ENCODE measurements around the gene DNAI4. TPM values are rescaled to one million over a fixed set of nuclear protein-coding genes. Genes with fewer than 3 reads are reported as not detected.

DNAI4 gene
- total and polyA plus RNA-seq, 2 of the 4 experiments (the other 2 are of a cell fraction), result 0.63 to 1.6 TPM

DNA sequence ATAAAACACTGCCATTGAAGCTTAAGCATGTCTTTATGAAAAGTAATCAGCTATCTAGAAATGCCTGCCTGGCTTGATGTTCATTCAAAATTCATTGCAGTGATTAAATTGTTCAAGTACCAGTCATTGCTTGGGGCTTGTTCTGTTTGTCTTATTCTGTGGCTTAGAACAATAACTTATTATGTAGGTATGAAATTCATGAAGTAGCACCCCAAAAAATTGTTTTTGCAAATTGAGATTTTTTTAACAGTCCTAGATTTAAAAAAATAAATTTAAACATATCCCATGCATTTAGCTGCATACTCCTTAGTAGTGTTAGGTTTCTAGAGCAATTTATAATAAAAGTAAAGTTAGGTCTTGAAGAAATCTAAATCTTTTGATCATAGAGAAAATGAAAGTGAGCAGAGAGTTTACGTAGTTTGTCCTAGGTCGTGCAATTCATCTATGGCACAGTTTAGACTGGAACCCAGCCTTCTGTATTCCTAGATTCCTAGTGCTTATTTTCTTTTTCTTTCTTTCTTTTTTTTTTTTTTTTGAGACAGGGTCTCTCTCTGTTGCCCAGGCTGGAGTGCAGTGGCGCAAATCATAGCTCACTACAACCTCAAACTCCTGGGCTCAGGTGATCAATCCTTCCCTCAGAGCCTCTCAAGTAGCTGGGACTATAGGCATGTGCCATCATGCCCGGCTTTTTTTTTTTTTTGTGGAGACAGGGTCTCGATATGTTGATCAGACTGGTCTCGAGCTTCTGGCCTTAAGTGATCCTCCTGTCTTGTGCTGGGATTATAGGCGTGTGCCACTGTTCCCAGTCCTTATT lies 9.4 kb upstream of the DNAI4 start:
- no peak overlapping the region for H2BK15ac ChIP-seq (ENCODE audit: low read depth, low read length)
- H2BK20ac ChIP-seq (ENCODE audit: low read depth, low read length), result no peak overlapping the region
- ATAC-seq (ENCODE audit: low read depth) (no peak), DNase-seq (no peak)
- intact Hi-C loops (cut with micrococcal nuclease), result loop anchor here (5.0 to 10.0 kb wide), 2 partner anchors 33 to 1089 kb away; no protein-coding TSS in a partner anchor
- no peak overlapping the region for H3K4ac ChIP-seq (ENCODE audit: low read depth, low read length)
- H3K23ac ChIP-seq (ENCODE audit: low read depth, low read length), result no peak overlapping the region; the same call in 1 of the 2 replicates
- no peak overlapping the region for H3K56ac ChIP-seq (ENCODE audit: extremely low read depth, insufficient read depth, low read length)
- no peaks in the 10 kb centered on the region for H3K27me3 ChIP-seq (ENCODE audit: control insufficient read depth, insufficient read depth, low read length)
- dilution Hi-C loops (cut with HindIII; ENCODE audit: low sequenced_read_pairs, unreplicated experiment), result no loop called here
- 67% methylated on average over 2 of the region's 7 CpGs; no CpG with 5 or more reads in 1 of the 2 experiments for WGBS, 2 experiments (ENCODE audit: extremely low coverage in 2 of 2, insufficient read length in 1 of 2)
- H3K4me1 ChIP-seq (ENCODE audit: control insufficient read depth, insufficient read depth, low read length), result peaks cover 3% of the 10 kb centered on the region; the same call in 1 of the 2 replicates
- ChIA-PET POLR2A (ENCODE audit: unreplicated experiment) (no interaction called here), CTCF (no interaction called here)
- H3K18ac ChIP-seq (ENCODE audit: low read depth, low read length), result no peak overlapping the region
- H3K36me3 ChIP-seq (ENCODE audit: control insufficient read depth, insufficient read depth, low read length), result no peaks in the 10 kb centered on the region
- no peak overlapping the region for H2BK5ac ChIP-seq (ENCODE audit: low read depth, low read length, poor library complexity, severe bottlenecking)
- H2AK9ac ChIP-seq (replicated peaks; ENCODE audit: low read depth, low read length, poor library complexity), result no peak overlapping the region
- H2AFZ ChIP-seq (replicated peaks; ENCODE audit: low read length, poor library complexity), result no peak overlapping the region
- no peaks in the 10 kb centered on the region; the same call in none of the 2 replicates for H3K9me1 ChIP-seq (ENCODE audit: insufficient read depth, low read length)
- in situ Hi-C loops (cut with MboI; ENCODE audit: low sequenced_read_pairs), result loop anchor here (25.0 kb wide), 2 partner anchors 397 to 1122 kb away; partner anchors contain the start of gene SGIP1
- H3K27ac ChIP-seq (ENCODE audit: insufficient read depth, low read length), result no peak overlapping the region; the same call in 1 of the 2 replicates
- no peak overlapping the region for H3K9ac ChIP-seq (ENCODE audit: low read depth, low read length)
- H3K9me3 ChIP-seq (ENCODE audit: control insufficient read depth, insufficient read depth, low read length), result no peaks in the 10 kb centered on the region
- H3K4me3 ChIP-seq (ENCODE audit: insufficient read depth, low read depth, low read length), result no peak overlapping the region
- H3K14ac ChIP-seq (replicated peaks; ENCODE audit: low read depth, low read length), result 0 out of 2 replicates have a peak overlapping the region, but pooled peaks have one; percentile 6
- H2AK5ac ChIP-seq (ENCODE audit: low read depth, low read length), result no peak overlapping the region
- peak overlapping the region; percentile 60 for H3K4me2 ChIP-seq (ENCODE audit: low read depth, low read length)
- H4K8ac ChIP-seq (ENCODE audit: low read depth in 2 of 2, low read length in 2 of 2), result no peak overlapping the region
- no peak overlapping the region for H4K91ac ChIP-seq (ENCODE audit: insufficient read depth, low read depth, low read length)
- peaks cover 46% of the 10 kb centered on the region for H4K20me1 ChIP-seq (ENCODE audit: insufficient read depth, low read length)
- H2BK120ac ChIP-seq (ENCODE audit: low read depth, low read length), result no peak overlapping the region
- no peak overlapping the region for H4K5ac ChIP-seq (ENCODE audit: low read depth, low read length)
- H3K79me1 ChIP-seq (ENCODE audit: low read depth in 1 of 2, low read length in 2 of 2), result peaks cover 0 to 44% of the 10 kb centered on the region in 2 experiments; a peak in 2 of 4 replicates
- no TSS peak for BruUV-seq (replicated peaks)
- TF ChIP-seq RAD21 (IDR thresholded peaks at IDR 0.05; ENCODE audit: low read length), result no peak
- no peak for TF ChIP-seq MAFK (IDR thresholded peaks at IDR 0.05; ENCODE audit: low read depth, low read length)
- no peak for TF ChIP-seq MAZ (IDR thresholded peaks at IDR 0.05; ENCODE audit: borderline replicate concordance, low read depth, low read length)
- TF ChIP-seq, protein P1, sequence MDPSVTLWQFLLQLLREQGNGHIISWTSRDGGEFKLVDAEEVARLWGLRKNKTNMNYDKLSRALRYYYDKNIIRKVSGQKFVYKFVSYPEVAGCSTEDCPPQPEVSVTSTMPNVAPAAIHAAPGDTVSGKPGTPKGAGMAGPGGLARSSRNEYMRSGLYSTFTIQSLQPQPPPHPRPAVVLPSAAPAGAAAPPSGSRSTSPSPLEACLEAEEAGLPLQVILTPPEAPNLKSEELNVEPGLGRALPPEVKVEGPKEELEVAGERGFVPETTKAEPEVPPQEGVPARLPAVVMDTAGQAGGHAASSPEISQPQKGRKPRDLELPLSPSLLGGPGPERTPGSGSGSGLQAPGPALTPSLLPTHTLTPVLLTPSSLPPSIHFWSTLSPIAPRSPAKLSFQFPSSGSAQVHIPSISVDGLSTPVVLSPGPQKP (IDR thresholded peaks at IDR 0.05; ENCODE audit: borderline replicate concordance, low read depth, low read length), result no peak
- TF ChIP-seq CHD1 (IDR thresholded peaks at IDR 0.05; ENCODE audit: low read depth, low read length), result no peak
- TF ChIP-seq, protein P2, sequence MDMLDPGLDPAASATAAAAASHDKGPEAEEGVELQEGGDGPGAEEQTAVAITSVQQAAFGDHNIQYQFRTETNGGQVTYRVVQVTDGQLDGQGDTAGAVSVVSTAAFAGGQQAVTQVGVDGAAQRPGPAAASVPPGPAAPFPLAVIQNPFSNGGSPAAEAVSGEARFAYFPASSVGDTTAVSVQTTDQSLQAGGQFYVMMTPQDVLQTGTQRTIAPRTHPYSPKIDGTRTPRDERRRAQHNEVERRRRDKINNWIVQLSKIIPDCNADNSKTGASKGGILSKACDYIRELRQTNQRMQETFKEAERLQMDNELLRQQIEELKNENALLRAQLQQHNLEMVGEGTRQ (IDR thresholded peaks at IDR 0.05; ENCODE audit: low read depth, low read length), result no peak
- TF ChIP-seq MXI1 (IDR thresholded peaks at IDR 0.05; ENCODE audit: borderline replicate concordance, low read depth, low read length), result no peak
- no peak for TF ChIP-seq POLR2A (IDR thresholded peaks at IDR 0.05; ENCODE audit: low read depth, low read length)
- no peak for TF ChIP-seq RFX5 (IDR thresholded peaks at IDR 0.05; ENCODE audit: low read depth, low read length)
- TF ChIP-seq, protein P3, sequence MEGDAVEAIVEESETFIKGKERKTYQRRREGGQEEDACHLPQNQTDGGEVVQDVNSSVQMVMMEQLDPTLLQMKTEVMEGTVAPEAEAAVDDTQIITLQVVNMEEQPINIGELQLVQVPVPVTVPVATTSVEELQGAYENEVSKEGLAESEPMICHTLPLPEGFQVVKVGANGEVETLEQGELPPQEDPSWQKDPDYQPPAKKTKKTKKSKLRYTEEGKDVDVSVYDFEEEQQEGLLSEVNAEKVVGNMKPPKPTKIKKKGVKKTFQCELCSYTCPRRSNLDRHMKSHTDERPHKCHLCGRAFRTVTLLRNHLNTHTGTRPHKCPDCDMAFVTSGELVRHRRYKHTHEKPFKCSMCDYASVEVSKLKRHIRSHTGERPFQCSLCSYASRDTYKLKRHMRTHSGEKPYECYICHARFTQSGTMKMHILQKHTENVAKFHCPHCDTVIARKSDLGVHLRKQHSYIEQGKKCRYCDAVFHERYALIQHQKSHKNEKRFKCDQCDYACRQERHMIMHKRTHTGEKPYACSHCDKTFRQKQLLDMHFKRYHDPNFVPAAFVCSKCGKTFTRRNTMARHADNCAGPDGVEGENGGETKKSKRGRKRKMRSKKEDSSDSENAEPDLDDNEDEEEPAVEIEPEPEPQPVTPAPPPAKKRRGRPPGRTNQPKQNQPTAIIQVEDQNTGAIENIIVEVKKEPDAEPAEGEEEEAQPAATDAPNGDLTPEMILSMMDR (conservative IDR thresholded peaks at IDR 0.05; ENCODE audit: low read depth, low read length), result no peak
- no peak for TF ChIP-seq SMC3 (IDR thresholded peaks at IDR 0.05; ENCODE audit: low read depth, low read length)
- TF ChIP-seq RCOR1 (IDR thresholded peaks at IDR 0.05; ENCODE audit: insufficient replicate concordance, low read length), result no peak
- no peak for TF ChIP-seq BHLHE40 (IDR thresholded peaks at IDR 0.05; ENCODE audit: low read depth, low read length)
- TF ChIP-seq NFE2L2 (IDR thresholded peaks at IDR 0.05; ENCODE audit: low read depth, low read length), result no peak

All from IMR-90 (cell line).